Measurements from ENCODE around the gene STK25. TPM values are rescaled to one million over a fixed set of nuclear protein-coding genes. Genes with fewer than 3 reads are reported as not detected.
A peak's percentile ranks its signal among the peaks of the same experiment; 100 is the strongest.

Gene STK25
- total RNA-seq, 6 experiments from 2014 or later, result 51.0 to 99.1 (median 63.5) TPM

- Histone ChIP-seq H3K27me3 (no peaks in the 10 kb centered on the region), H3K27ac (no peak overlapping the region), H3K4me1 (peaks cover 0 to 32% (median 13%) of the 10 kb centered on the region in 4 donors), H3K36me3 (no peaks in the 10 kb centered on the region), H3K4me3 (no peak overlapping the region), H3K9me3 (no peaks in the 10 kb centered on the region)
- 53% methylated on average over 5 of the region's 6 CpGs for WGBS (ENCODE audit: insufficient coverage, low coverage, low lambda C conversion rate, missing lambda C conversion rate)
- TF ChIP-seq CTCF (IDR thresholded peaks at IDR 0.05), result no peak
- no peak for TF ChIP-seq POLR2A (IDR thresholded peaks at IDR 0.05)
- ATAC-seq (no peak), DNase-seq (no peak)
- intact Hi-C loops (cut with DNase I), result no loop called here
Observed at GRCh38 chr2:241553981-241554380, 45.6 kb upstream of the STK25 start.

GRCh38 chr2:241553512-241553830 lies 45.1 kb upstream of the STK25 start:
- H3K36me3 ChIP-seq, result no peaks in the 10 kb centered on the region
- WGBS (ENCODE audit: insufficient coverage, low coverage, low lambda C conversion rate, missing lambda C conversion rate), result 55% methylated on average over 2 of the region's 12 CpGs
- intact Hi-C loops (cut with DNase I), result no loop called here
- H3K4me3 ChIP-seq, result no peak overlapping the region
- H3K27ac ChIP-seq, result peak overlapping the region in 1 of 3 donors; percentile 53
- peaks cover 0 to 32% (median 13%) of the 10 kb centered on the region in 4 donors for H3K4me1 ChIP-seq
- TF ChIP-seq CTCF (IDR thresholded peaks at IDR 0.05), result no peak
- no peak for TF ChIP-seq POLR2A (IDR thresholded peaks at IDR 0.05)
- H3K9me3 ChIP-seq, result no peaks in the 10 kb centered on the region
- DNase-seq (no peak), ATAC-seq (no peak)
- no peaks in the 10 kb centered on the region for H3K27me3 ChIP-seq

GRCh38 chr2:241551998-241552737 lies 43.8 kb upstream of the STK25 start:
- DNase-seq (no peak), ATAC-seq (peak; percentile 6 to 20 (median 10))
- Histone ChIP-seq H3K36me3 (no peaks in the 10 kb centered on the region), H3K27me3 (no peaks in the 10 kb centered on the region), H3K4me3 (peak overlapping the region; percentile 18 to 47 (median 42)), H3K4me1 (peaks cover 0 to 32% (median 13%) of the 10 kb centered on the region in 4 donors), H3K9me3 (no peaks in the 10 kb centered on the region), H3K27ac (peak overlapping the region in 2 of 3 donors; percentile 24 to 53)
- TF ChIP-seq POLR2A (IDR thresholded peaks at IDR 0.05), result no peak
- TF ChIP-seq CTCF (IDR thresholded peaks at IDR 0.05), result no peak
- intact Hi-C loops (cut with DNase I), result no loop called here
- WGBS (ENCODE audit: insufficient coverage, low coverage, low lambda C conversion rate, missing lambda C conversion rate), result 48% methylated on average over 19 of the region's 33 CpGs

- intact Hi-C loops (cut with DNase I), result no loop called here
- H3K27me3 ChIP-seq, result no peaks in the 10 kb centered on the region
- no peaks in the 10 kb centered on the region for H3K36me3 ChIP-seq
- H3K27ac ChIP-seq, result no peak overlapping the region
- H3K9me3 ChIP-seq, result no peaks in the 10 kb centered on the region
- DNase-seq (no peak), ATAC-seq (no peak)
- TF ChIP-seq CTCF (IDR thresholded peaks at IDR 0.05) (no peak), POLR2A (IDR thresholded peaks at IDR 0.05) (no peak)
- peak overlapping the region in 2 of 3 donors; percentile 42 to 47 for H3K4me3 ChIP-seq
- 56% methylated on average over 10 of the region's 12 CpGs for WGBS (ENCODE audit: insufficient coverage, low coverage, low lambda C conversion rate, missing lambda C conversion rate)
- peaks cover 0 to 32% (median 13%) of the 10 kb centered on the region in 4 donors for H3K4me1 ChIP-seq
Observed at GRCh38 chr2:241551599-241551997, 43.2 kb upstream of the STK25 start.
